ENCODE results near the gene ISCA2.
"Not testable (repeated sequence)": the region's sequence is repeated elsewhere in the genome, so short reads cannot be mapped to it uniquely, and the experiment has no call there.

Gene ISCA2
- 10.5 to 18.8 (median 13.6) reads per million in 4 donors for total RNA-seq

- DNase-seq: peak; percentile 99 to 100 (median 100)
Observed at GRCh38 chr14:74493343-74494261, at the start of gene ISCA2. ISCA2 (plus strand) TSS chr14:74493765; CDS start chr14:74493775, 10 bp downstream.

GRCh38 chr14:74444866-74445265, 48.7 kb upstream of the ISCA2 start:
- DNase-seq: no peak

GRCh38 chr14:74454397-74454796, 39.2 kb upstream of the ISCA2 start:
- DNase-seq: not testable (repeated sequence)

GRCh38 chr14:74456684-74457564, 36.6 kb upstream of the ISCA2 start:
- DNase-seq: no peak

GRCh38 chr14:74457565-74457895, 36.0 kb upstream of the ISCA2 start:
- DNase-seq: no peak

- no peak for DNase-seq
Observed at GRCh38 chr14:74459289-74459946, 34.1 kb upstream of the ISCA2 start.

GRCh38 chr14:74459976-74460375, 33.6 kb upstream of the ISCA2 start:
- DNase-seq: no peak

GRCh38 chr14:74462993-74463392, 30.6 kb upstream of the ISCA2 start:
- no peak for DNase-seq

- DNase-seq: no peak
Observed at GRCh38 chr14:74463697-74464096, 29.9 kb upstream of the ISCA2 start.

- DNase-seq: no peak
Observed at GRCh38 chr14:74464785-74465184, 28.8 kb upstream of the ISCA2 start.

- DNase-seq: no peak
Observed at GRCh38 chr14:74465335-74465734, 28.2 kb upstream of the ISCA2 start.

- no peak for DNase-seq
Observed at GRCh38 chr14:74468513-74468912, 25.1 kb upstream of the ISCA2 start.

GRCh38 chr14:74469548-74470518, 23.7 kb upstream of the ISCA2 start:
- DNase-seq: no peak

GRCh38 chr14:74472601-74473000, 21.0 kb upstream of the ISCA2 start:
- DNase-seq: no peak

- DNase-seq: no peak
Observed at GRCh38 chr14:74474376-74474775, 19.2 kb upstream of the ISCA2 start.

GRCh38 chr14:74475678-74476077, 17.9 kb upstream of the ISCA2 start:
- no peak for DNase-seq

GRCh38 chr14:74476107-74476506, 17.5 kb upstream of the ISCA2 start:
- DNase-seq: no peak

- no peak for DNase-seq
Observed at GRCh38 chr14:74476607-74477006, 17.0 kb upstream of the ISCA2 start.

GRCh38 chr14:74478996-74479635, 14.4 kb upstream of the ISCA2 start:
- no peak for DNase-seq

- DNase-seq: no peak
Observed at GRCh38 chr14:74480046-74480445, 13.5 kb upstream of the ISCA2 start.

- no peak for DNase-seq
Observed at GRCh38 chr14:74482571-74482970, 11.0 kb upstream of the ISCA2 start.
